ENCODE data around the gene IL22RA1.

GRCh38 chr1:24141311-24141997 is 1.5 kb downstream of the IL22RA1 start:
- TF ChIP-seq, protein P1, sequence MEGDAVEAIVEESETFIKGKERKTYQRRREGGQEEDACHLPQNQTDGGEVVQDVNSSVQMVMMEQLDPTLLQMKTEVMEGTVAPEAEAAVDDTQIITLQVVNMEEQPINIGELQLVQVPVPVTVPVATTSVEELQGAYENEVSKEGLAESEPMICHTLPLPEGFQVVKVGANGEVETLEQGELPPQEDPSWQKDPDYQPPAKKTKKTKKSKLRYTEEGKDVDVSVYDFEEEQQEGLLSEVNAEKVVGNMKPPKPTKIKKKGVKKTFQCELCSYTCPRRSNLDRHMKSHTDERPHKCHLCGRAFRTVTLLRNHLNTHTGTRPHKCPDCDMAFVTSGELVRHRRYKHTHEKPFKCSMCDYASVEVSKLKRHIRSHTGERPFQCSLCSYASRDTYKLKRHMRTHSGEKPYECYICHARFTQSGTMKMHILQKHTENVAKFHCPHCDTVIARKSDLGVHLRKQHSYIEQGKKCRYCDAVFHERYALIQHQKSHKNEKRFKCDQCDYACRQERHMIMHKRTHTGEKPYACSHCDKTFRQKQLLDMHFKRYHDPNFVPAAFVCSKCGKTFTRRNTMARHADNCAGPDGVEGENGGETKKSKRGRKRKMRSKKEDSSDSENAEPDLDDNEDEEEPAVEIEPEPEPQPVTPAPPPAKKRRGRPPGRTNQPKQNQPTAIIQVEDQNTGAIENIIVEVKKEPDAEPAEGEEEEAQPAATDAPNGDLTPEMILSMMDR (IDR thresholded peaks at IDR 0.05), result no peak
- TF ChIP-seq, protein P2, sequence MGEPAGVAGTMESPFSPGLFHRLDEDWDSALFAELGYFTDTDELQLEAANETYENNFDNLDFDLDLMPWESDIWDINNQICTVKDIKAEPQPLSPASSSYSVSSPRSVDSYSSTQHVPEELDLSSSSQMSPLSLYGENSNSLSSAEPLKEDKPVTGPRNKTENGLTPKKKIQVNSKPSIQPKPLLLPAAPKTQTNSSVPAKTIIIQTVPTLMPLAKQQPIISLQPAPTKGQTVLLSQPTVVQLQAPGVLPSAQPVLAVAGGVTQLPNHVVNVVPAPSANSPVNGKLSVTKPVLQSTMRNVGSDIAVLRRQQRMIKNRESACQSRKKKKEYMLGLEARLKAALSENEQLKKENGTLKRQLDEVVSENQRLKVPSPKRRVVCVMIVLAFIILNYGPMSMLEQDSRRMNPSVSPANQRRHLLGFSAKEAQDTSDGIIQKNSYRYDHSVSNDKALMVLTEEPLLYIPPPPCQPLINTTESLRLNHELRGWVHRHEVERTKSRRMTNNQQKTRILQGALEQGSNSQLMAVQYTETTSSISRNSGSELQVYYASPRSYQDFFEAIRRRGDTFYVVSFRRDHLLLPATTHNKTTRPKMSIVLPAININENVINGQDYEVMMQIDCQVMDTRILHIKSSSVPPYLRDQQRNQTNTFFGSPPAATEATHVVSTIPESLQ (CRISPR knock-in tag; IDR thresholded peaks at IDR 0.05), result no peak
- TF ChIP-seq TCF7 (CRISPR knock-in tag; IDR thresholded peaks at IDR 0.05; ENCODE audit: low read depth) (no peak), SP1 (CRISPR knock-in tag; conservative IDR thresholded peaks at IDR 0.05) (no peak), ESRRA (CRISPR knock-in tag; IDR thresholded peaks at IDR 0.05; ENCODE audit: borderline replicate concordance) (no peak), ZSCAN18 (CRISPR knock-in tag; IDR thresholded peaks at IDR 0.05) (no peak), CREB1 (CRISPR knock-in tag; IDR thresholded peaks at IDR 0.05) (no peak), IRF2 (CRISPR knock-in tag; IDR thresholded peaks at IDR 0.05; ENCODE audit: borderline replicate concordance, low read depth) (no peak)
